Activated CD8-positive, alpha-beta T cell treated with anti-CD3 and anti-CD28 coated beads for 36 hours (primary cell): ENCODE results near the gene GASK1B. TPM values are rescaled to one million over a fixed set of nuclear protein-coding genes. Genes with fewer than 3 reads are reported as not detected.

Experiments
- ATAC-seq: fragments of 200-7000 bp; cut with Tn5 transposase; one replicate; pipeline ENCODE4 v1.10.0; 2021; ENCODE audit warnings: mild to moderate bottlenecking, moderate library complexity
- CTCF ChIA-PET: fragments of 350-600 bp; sonication (Branson Sonifier 250); formaldehyde crosslinking; loops from one replicate; lab custom pipeline; 2021; ENCODE audit warnings: antibody characterized with exemption; lab: Charles Lee
- POLR2A ChIA-PET: fragments of 350-600 bp; sonication (Branson Sonifier 250); formaldehyde crosslinking; loops from one replicate; lab custom pipeline; 2021; ENCODE audit warnings: antibody characterized with exemption; lab: Charles Lee
- DNase-seq: peaks from one replicate; pipeline ENCODE4 v3.0.0-alpha.2; 2020
- H3K27ac Mint-ChIP-seq: one replicate; pipeline ENCODE4 v1.8.0; 2021; ENCODE audit warnings: mild to moderate bottlenecking, mixed read lengths
- H3K27me3 Mint-ChIP-seq: one replicate; pipeline ENCODE4 v1.8.0; 2021; ENCODE audit warnings: mixed read lengths
- H3K36me3 Mint-ChIP-seq: one replicate; pipeline ENCODE4 v1.8.0; 2021; ENCODE audit warnings: low read depth, mixed read lengths
- H3K4me1 Mint-ChIP-seq: one replicate; pipeline ENCODE4 v1.8.0; 2021; ENCODE audit warnings: low read depth, mixed read lengths
- H3K4me3 Mint-ChIP-seq: one replicate; pipeline ENCODE4 v1.8.0; 2021; ENCODE audit warnings: mild to moderate bottlenecking, moderate library complexity, mixed read lengths
- H3K9me3 Mint-ChIP-seq: one replicate; pipeline ENCODE4 v1.8.0; 2021; ENCODE audit warnings: mixed read lengths
- intact Hi-C: fragments of 100-400 bp; cut with micrococcal nuclease; formaldehyde crosslinking; loops from one replicate; pipeline ENCODE4 v1.10.0; 2022
- total RNA-seq, 2 experiments: library from RNA; stranded (reverse); gene quantifications; one replicate each; pipeline ENCODE4 v1.2.3, GENCODE V29; 2021
- TF ChIP-seq, protein P1 (sequence below): fragments of 200-600 bp; IDR thresholded peaks from one replicate; pipeline ENCODE4 v1.8.0; 2022; ENCODE audit warnings: antibody characterized with exemption, mild to moderate bottlenecking

The GASK1B gene
- total RNA-seq, 2 experiments from 2014 or later: not detected

- Mint-ChIP-seq H3K4me3 (no peak overlapping the region), H3K9me3 (no peaks in the 10 kb centered on the region), H3K27me3 (peaks cover 4% of the 10 kb centered on the region), H3K4me1 (no peaks in the 10 kb centered on the region), H3K27ac (no peak overlapping the region), H3K36me3 (no peaks in the 10 kb centered on the region)
- no peak for DNase-seq
- ChIA-PET POLR2A (no interaction called here), CTCF (interaction anchor here (1.6 kb wide), 1 partner anchor 60 kb away, joined by 4 read pairs; no protein-coding TSS in a partner anchor)
- TF ChIP-seq, protein P1, sequence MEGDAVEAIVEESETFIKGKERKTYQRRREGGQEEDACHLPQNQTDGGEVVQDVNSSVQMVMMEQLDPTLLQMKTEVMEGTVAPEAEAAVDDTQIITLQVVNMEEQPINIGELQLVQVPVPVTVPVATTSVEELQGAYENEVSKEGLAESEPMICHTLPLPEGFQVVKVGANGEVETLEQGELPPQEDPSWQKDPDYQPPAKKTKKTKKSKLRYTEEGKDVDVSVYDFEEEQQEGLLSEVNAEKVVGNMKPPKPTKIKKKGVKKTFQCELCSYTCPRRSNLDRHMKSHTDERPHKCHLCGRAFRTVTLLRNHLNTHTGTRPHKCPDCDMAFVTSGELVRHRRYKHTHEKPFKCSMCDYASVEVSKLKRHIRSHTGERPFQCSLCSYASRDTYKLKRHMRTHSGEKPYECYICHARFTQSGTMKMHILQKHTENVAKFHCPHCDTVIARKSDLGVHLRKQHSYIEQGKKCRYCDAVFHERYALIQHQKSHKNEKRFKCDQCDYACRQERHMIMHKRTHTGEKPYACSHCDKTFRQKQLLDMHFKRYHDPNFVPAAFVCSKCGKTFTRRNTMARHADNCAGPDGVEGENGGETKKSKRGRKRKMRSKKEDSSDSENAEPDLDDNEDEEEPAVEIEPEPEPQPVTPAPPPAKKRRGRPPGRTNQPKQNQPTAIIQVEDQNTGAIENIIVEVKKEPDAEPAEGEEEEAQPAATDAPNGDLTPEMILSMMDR: no peak
- no peak for ATAC-seq
- intact Hi-C loops: no loop called here
Observed at GRCh38 chr4:158195297-158195696, 22.5 kb upstream of the GASK1B start.

DNA sequence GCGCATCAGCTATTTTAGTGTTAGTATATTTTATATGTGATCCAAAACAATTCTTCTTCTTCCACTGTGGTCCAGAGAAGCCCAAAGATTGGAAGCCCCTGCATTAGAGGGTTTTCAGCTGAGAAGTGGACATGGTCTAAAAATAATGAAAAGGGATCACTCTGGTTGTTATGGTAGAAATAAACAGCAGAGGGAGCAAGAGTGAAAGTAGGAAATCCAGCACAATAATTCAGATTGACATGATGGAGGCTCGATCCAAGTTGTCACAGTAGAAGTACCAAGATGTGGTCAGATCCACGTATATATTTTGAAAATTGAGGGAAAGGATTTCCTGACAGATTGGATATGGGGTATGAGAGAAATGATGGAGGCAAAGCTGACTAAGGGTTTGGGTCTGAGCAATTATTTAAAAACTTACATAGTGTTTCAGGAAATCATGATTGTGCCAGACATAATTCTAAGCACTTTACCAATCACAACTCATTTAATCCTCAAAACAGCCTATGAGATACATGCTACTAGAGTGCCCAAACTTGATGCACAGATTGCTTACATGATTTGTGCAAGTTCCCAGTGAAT, 20.4 kb upstream of the GASK1B start:
- intact Hi-C loops: loop anchor here (1.0 kb wide), 1 partner anchor 62 kb away; no protein-coding TSS in a partner anchor
- DNase-seq: no peak
- Mint-ChIP-seq H3K9me3 (no peaks in the 10 kb centered on the region), H3K36me3 (no peaks in the 10 kb centered on the region), H3K27ac (no peak overlapping the region), H3K4me1 (no peaks in the 10 kb centered on the region), H3K4me3 (no peak overlapping the region), H3K27me3 (peaks cover 4% of the 10 kb centered on the region)
- POLR2A ChIA-PET: no interaction called here
- CTCF ChIA-PET: interaction anchor here (1.1 to 3.0 kb wide), 8 partner anchors 12 to 73 kb away, joined by 3 to 22 read pairs (median 4); no protein-coding TSS in a partner anchor
- TF ChIP-seq, protein P1: peak; percentile 50
- no peak for ATAC-seq

DNA sequence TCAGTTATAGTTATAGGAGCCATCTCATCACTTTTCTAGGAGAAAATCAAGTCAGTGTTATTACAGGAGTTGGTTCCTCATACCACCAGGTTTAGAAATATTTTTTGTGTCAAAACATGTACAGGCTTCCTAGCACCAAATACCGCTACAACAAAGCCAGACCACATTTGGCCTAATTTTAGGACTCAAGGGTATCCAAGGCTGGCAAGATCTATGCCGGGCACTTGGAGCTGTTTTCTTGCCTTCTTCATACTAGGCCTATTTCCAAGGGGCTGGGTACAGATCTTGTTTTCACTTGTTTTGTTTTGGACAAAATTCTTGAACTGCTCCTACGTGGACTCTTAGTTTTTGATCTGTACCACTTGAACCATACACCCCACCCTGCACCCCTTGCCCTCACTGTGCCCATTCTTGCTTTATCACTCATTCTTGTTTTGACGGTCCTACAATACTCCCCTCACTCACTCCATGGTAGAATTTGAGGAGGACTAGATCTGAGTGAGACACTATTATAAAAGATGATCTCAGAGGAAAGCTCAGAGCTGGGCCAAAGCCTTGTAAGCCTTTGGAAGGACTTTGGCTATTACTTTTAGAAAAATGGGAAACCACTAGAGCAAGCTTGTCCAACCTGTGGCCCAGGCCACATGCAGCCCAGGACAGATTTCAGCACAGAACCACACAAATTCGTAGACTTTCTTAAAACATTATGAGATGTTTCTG, 19.8 kb upstream of the GASK1B start:
- Mint-ChIP-seq H3K36me3 (no peaks in the 10 kb centered on the region), H3K27ac (no peak overlapping the region), H3K4me1 (no peaks in the 10 kb centered on the region), H3K4me3 (no peak overlapping the region), H3K27me3 (peaks cover 4% of the 10 kb centered on the region), H3K9me3 (no peaks in the 10 kb centered on the region)
- TF ChIP-seq, protein P1: no peak
- intact Hi-C loops: loop anchor here (1.0 kb wide), 1 partner anchor 63 kb away; no protein-coding TSS in a partner anchor
- ChIA-PET POLR2A (no interaction called here), CTCF (interaction anchor here (1.2 to 3.0 kb wide), 6 partner anchors 11 to 63 kb away, joined by 3 to 22 read pairs (median 6); no protein-coding TSS in a partner anchor)
- DNase-seq: no peak
- no peak for ATAC-seq

DNA sequence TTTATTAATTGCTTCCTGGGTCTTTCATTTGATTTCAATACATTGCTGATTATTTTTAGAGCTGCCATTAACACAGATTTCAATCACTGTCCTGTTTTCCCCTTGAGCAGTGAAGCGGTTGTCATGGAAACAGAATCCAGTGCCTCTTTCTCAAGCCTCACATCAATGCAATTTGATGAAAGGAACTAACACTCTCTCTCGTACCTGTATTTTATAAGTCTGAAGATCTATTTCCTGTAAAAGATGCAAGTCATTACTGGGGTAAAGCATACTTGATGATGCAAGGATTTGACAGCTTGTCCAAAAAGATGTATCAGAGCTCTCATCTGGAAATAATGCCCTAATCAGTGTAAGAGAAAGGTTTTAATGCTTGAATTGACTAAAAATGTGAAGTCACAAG, 17.9 kb upstream of the GASK1B start:
- intact Hi-C loops: no loop called here
- Mint-ChIP-seq H3K9me3 (no peaks in the 10 kb centered on the region), H3K27ac (no peak overlapping the region), H3K4me3 (no peak overlapping the region), H3K27me3 (no peaks in the 10 kb centered on the region), H3K36me3 (no peaks in the 10 kb centered on the region), H3K4me1 (no peaks in the 10 kb centered on the region)
- ChIA-PET CTCF (interaction anchor here (1.0 kb wide), 1 partner anchor 19 kb away, joined by 3 read pairs; no protein-coding TSS in a partner anchor), POLR2A (no interaction called here)
- DNase-seq: no peak
- no peak for ATAC-seq
- TF ChIP-seq, protein P1: no peak

- H3K27ac Mint-ChIP-seq: no peak overlapping the region
- H3K36me3 Mint-ChIP-seq: no peaks in the 10 kb centered on the region
- H3K27me3 Mint-ChIP-seq: no peaks in the 10 kb centered on the region
- intact Hi-C loops: no loop called here
- ATAC-seq (no peak), DNase-seq (no peak)
- ChIA-PET CTCF (interaction anchor here (1.8 kb wide), 1 partner anchor 66 kb away, joined by 6 read pairs; no protein-coding TSS in a partner anchor), POLR2A (no interaction called here)
- no peaks in the 10 kb centered on the region for H3K4me1 Mint-ChIP-seq
- H3K4me3 Mint-ChIP-seq: no peak overlapping the region
- no peaks in the 10 kb centered on the region for H3K9me3 Mint-ChIP-seq
- TF ChIP-seq, protein P1: no peak
Observed at GRCh38 chr4:158189422-158189821, 16.6 kb upstream of the GASK1B start.
